NCI-H345 treated with DMSO at 0.1 percent for 48 hours (cell line): ENCODE measurements around the gene PVRIG.
"Not testable (repeated sequence)": the region's sequence is repeated elsewhere in the genome, so short reads cannot be mapped to it uniquely, and the experiment has no call there.

ENCODE experiments used
- DNase-seq: peaks from one replicate; lab custom pipeline; 2025; ENCODE audit not compliant: unreplicated experiment; lab: John Stamatoyannopoulos, UW

PVRIG gene

GRCh38 chr7:100219801-100220585 lies at the start of gene PVRIG:
PVRIG (plus strand) TSS chr7:100219949; CDS start chr7:100219971, 22 bp downstream.
- DNase-seq, result not testable (repeated sequence)

GRCh38 chr7:100170101-100170897 lies 49.5 kb upstream of the PVRIG start:
- DNase-seq, result no peak

GRCh38 chr7:100171087-100171681 lies 48.6 kb upstream of the PVRIG start:
- DNase-seq, result no peak

GRCh38 chr7:100171840-100172239 lies 47.9 kb upstream of the PVRIG start:
- no peak for DNase-seq

- no peak for DNase-seq
These were observed 45.8 kb upstream of the PVRIG start for GRCh38 chr7:100173806-100174495.

GRCh38 chr7:100174582-100174981 lies 45.2 kb upstream of the PVRIG start:
- DNase-seq, result no peak

GRCh38 chr7:100175296-100175935 lies 44.3 kb upstream of the PVRIG start:
- DNase-seq, result no peak

- no peak for DNase-seq
These were observed 43.4 kb upstream of the PVRIG start for GRCh38 chr7:100176096-100177044.

- DNase-seq, result peak; percentile 94
These were observed 42.4 kb upstream of the PVRIG start, which contains the start of the genes GPC2 and STAG3 for GRCh38 chr7:100177045-100178001. GPC2 (minus strand) TSS chr7:100177381; CDS start chr7:100177199, 182 bp downstream. STAG3 (plus strand) TSS chr7:100177918; CDS start chr7:100180557, 2,639 bp downstream.

GRCh38 chr7:100180084-100180483 lies 39.7 kb upstream of the PVRIG start:
- not testable (repeated sequence) for DNase-seq

GRCh38 chr7:100182616-100183015 lies 37.1 kb upstream of the PVRIG start:
- not testable (repeated sequence) for DNase-seq

GRCh38 chr7:100183090-100183489 lies 36.7 kb upstream of the PVRIG start:
- DNase-seq, result not testable (repeated sequence)

GRCh38 chr7:100185726-100186125 lies 34.0 kb upstream of the PVRIG start:
- DNase-seq, result no peak

GRCh38 chr7:100189061-100189460 lies 30.7 kb upstream of the PVRIG start:
- DNase-seq, result no peak

GRCh38 chr7:100190048-100190711 lies 29.6 kb upstream of the PVRIG start:
- no peak for DNase-seq

GRCh38 chr7:100191775-100192174 lies 28.0 kb upstream of the PVRIG start:
- DNase-seq, result no peak

- not testable (repeated sequence) for DNase-seq
These were observed 27.4 kb upstream of the PVRIG start for GRCh38 chr7:100192281-100192862.
